ENCODE data around the gene ENO4. TPM values are rescaled to one million over a fixed set of nuclear protein-coding genes. Genes with fewer than 3 reads are reported as not detected.

The ENO4 gene
- polyA plus RNA-seq, 3 donors from 2014 or later: not detected

GRCh38 chr10:116919164-116919563, 69.9 kb downstream of the ENO4 start:
- Mint-ChIP-seq H3K36me3 (no peaks in the 10 kb centered on the region), H3K9me3 (no peaks in the 10 kb centered on the region), H3K4me1 (no peaks in the 10 kb centered on the region), H3K27ac (no peak overlapping the region), H3K4me3 (no peak overlapping the region), H3K27me3 (ENCODE audit: low read depth in 3 of 3) (no peaks in the 10 kb centered on the region)
- no peak for DNase-seq

GRCh38 chr10:116919706-116920105, 70.4 kb downstream of the ENO4 start:
- no peaks in the 10 kb centered on the region for H3K9me3 Mint-ChIP-seq
- no peaks in the 10 kb centered on the region for H3K27me3 Mint-ChIP-seq (ENCODE audit: low read depth in 3 of 3)

GRCh38 chr10:116925056-116925455, 75.8 kb downstream of the ENO4 start:
- Mint-ChIP-seq H3K4me3 (no peak overlapping the region), H3K4me1 (no peaks in the 10 kb centered on the region), H3K27ac (no peak overlapping the region), H3K9me3 (no peaks in the 10 kb centered on the region), H3K27me3 (ENCODE audit: low read depth in 3 of 3) (no peaks in the 10 kb centered on the region), H3K36me3 (no peaks in the 10 kb centered on the region)
- no peak for DNase-seq

More at GRCh38 chr10:116919706-116920105, 70.4 kb downstream of the ENO4 start:
- no peaks in the 10 kb centered on the region for H3K4me1 Mint-ChIP-seq
- H3K4me3 Mint-ChIP-seq: no peak overlapping the region
- H3K27ac Mint-ChIP-seq: no peak overlapping the region
- no peaks in the 10 kb centered on the region for H3K36me3 Mint-ChIP-seq
- DNase-seq: no peak

GRCh38 chr10:116926426-116926825, 77.1 kb downstream of the ENO4 start:
- Mint-ChIP-seq H3K36me3 (no peaks in the 10 kb centered on the region), H3K27ac (no peak overlapping the region), H3K9me3 (no peaks in the 10 kb centered on the region), H3K4me1 (no peaks in the 10 kb centered on the region), H3K27me3 (ENCODE audit: low read depth in 3 of 3) (peaks cover 0 to 3% (median 0%) of the 10 kb centered on the region in 3 donors), H3K4me3 (no peak overlapping the region)
- no peak for DNase-seq

GRCh38 chr10:116931806-116932205, 82.5 kb downstream of the ENO4 start:
- Mint-ChIP-seq H3K4me3 (no peak overlapping the region), H3K27ac (no peak overlapping the region), H3K4me1 (no peaks in the 10 kb centered on the region), H3K36me3 (no peaks in the 10 kb centered on the region), H3K27me3 (ENCODE audit: low read depth in 3 of 3) (peaks cover 0 to 3% (median 0%) of the 10 kb centered on the region in 3 donors), H3K9me3 (peaks cover 0 to 9% (median 2%) of the 10 kb centered on the region in 6 donors)
- DNase-seq: no peak

Other genes with a start within 250 kb of the ENO4 start
- not detected for gene PNLIPRP2, start 228.5 kb upstream of the ENO4 start, polyA plus RNA-seq
- under 1 TPM in 1 of 3 donors, not detected in 2; 0.04 TPM for gene HSPA12A, start 106.9 kb upstream of the ENO4 start, polyA plus RNA-seq
- gene SHTN1, start 155.7 kb downstream of the ENO4 start, polyA plus RNA-seq: under 1 TPM; 0.28 to 0.66 (median 0.55) TPM

Measured in immature natural killer cell (primary cell).